Measurements from ENCODE around the gene ADGRB2.

GRCh38 chr1:31758823-31759222 is 5.3 kb downstream of the ADGRB2 start:
- TF ChIP-seq, protein P1, sequence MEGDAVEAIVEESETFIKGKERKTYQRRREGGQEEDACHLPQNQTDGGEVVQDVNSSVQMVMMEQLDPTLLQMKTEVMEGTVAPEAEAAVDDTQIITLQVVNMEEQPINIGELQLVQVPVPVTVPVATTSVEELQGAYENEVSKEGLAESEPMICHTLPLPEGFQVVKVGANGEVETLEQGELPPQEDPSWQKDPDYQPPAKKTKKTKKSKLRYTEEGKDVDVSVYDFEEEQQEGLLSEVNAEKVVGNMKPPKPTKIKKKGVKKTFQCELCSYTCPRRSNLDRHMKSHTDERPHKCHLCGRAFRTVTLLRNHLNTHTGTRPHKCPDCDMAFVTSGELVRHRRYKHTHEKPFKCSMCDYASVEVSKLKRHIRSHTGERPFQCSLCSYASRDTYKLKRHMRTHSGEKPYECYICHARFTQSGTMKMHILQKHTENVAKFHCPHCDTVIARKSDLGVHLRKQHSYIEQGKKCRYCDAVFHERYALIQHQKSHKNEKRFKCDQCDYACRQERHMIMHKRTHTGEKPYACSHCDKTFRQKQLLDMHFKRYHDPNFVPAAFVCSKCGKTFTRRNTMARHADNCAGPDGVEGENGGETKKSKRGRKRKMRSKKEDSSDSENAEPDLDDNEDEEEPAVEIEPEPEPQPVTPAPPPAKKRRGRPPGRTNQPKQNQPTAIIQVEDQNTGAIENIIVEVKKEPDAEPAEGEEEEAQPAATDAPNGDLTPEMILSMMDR (IDR thresholded peaks at IDR 0.05) = no peak
- TF ChIP-seq POLR2A (IDR thresholded peaks at IDR 0.05) = no peak

Data from sigmoid colon (tissue), 3 donors.